H9 (cell line): ENCODE results near the gene CCDC3. TPM values are rescaled to one million over a fixed set of nuclear protein-coding genes. Genes with fewer than 3 reads are reported as not detected.

Source experiments
- DNase-seq: peaks from one replicate; pipeline ENCODE4 v3.0.0-alpha.2; 2017
- H2AFZ ChIP-seq: one replicate; pipeline ENCODE4 v1.6.1; 2013; ENCODE audit warnings: mild to moderate bottlenecking, low read length, control low read depth, moderate library complexity
- H2AK5ac ChIP-seq: 2 replicates; pipeline ENCODE4 v1.6.1; 2013; ENCODE audit warnings: low read length, control low read depth, mixed read lengths; ENCODE audit not compliant: insufficient read length
- H2BK120ac ChIP-seq: one replicate; pipeline ENCODE4 v1.6.1; 2013; ENCODE audit warnings: low read depth, mild to moderate bottlenecking, low read length, control low read depth, inconsistent platforms; ENCODE audit not compliant: poor library complexity, severe bottlenecking
- H2BK12ac ChIP-seq: 2 replicates; pipeline ENCODE4 v1.6.1; 2013; ENCODE audit warnings: low read length, control low read depth, mixed read lengths, low read depth; ENCODE audit not compliant: insufficient read length
- H2BK15ac ChIP-seq: 2 replicates; pipeline ENCODE4 v1.6.1; 2013; ENCODE audit warnings: low read depth, low read length, control low read depth
- H2BK20ac ChIP-seq: one replicate; pipeline ENCODE4 v1.6.1; 2013; ENCODE audit warnings: low read depth, mild to moderate bottlenecking, low read length, control low read depth, inconsistent platforms; ENCODE audit not compliant: poor library complexity, severe bottlenecking
- H2BK5ac ChIP-seq: 2 replicates; pipeline ENCODE4 v1.6.1; 2013; ENCODE audit warnings: low read length, control low read depth, mixed read lengths; ENCODE audit not compliant: insufficient read length
- H3K14ac ChIP-seq: 2 replicates; pipeline ENCODE4 v1.6.1; 2013; ENCODE audit warnings: low read length, control low read depth; ENCODE audit not compliant: insufficient read depth
- H3K18ac ChIP-seq: 2 replicates; pipeline ENCODE4 v1.6.1; 2013; ENCODE audit warnings: low read depth, mild to moderate bottlenecking, mixed read lengths, low read length, control low read depth; ENCODE audit not compliant: insufficient read length
- H3K23ac ChIP-seq: 2 replicates; pipeline ENCODE4 v1.6.1; 2013; ENCODE audit warnings: low read length, control low read depth, mixed read lengths, low read depth; ENCODE audit not compliant: insufficient read length
- H3K23me2 ChIP-seq: 2 replicates; pipeline ENCODE4 v1.6.1; 2013; ENCODE audit warnings: low read depth, mild to moderate bottlenecking, mixed read lengths, low read length, control low read depth; ENCODE audit not compliant: insufficient read length, poor library complexity, severe bottlenecking
- H3K27ac ChIP-seq: 2 replicates; pipeline ENCODE4 v1.5.1; 2013; ENCODE audit warnings: low read length, control low read depth, mixed read lengths, low read depth; ENCODE audit not compliant: insufficient read length
- H3K27me3 ChIP-seq: 2 replicates; pipeline ENCODE4 v1.6.1; 2013; ENCODE audit warnings: low read length, control low read depth, inconsistent platforms; ENCODE audit not compliant: insufficient read depth
- H3K4ac ChIP-seq: 2 replicates; pipeline ENCODE4 v1.6.1; 2013; ENCODE audit warnings: low read depth, mild to moderate bottlenecking, control low read depth, inconsistent platforms, low read length, moderate library complexity
- H3K4me1 ChIP-seq: 2 replicates; pipeline ENCODE4 v1.6.1; 2013; ENCODE audit warnings: low read length, control low read depth, inconsistent platforms; ENCODE audit not compliant: insufficient read depth
- H3K4me2 ChIP-seq: 2 replicates; pipeline ENCODE4 v1.6.1; 2013; ENCODE audit warnings: low read length, control low read depth, mixed read lengths; ENCODE audit not compliant: insufficient read length, insufficient read depth
- H3K56ac ChIP-seq: 2 replicates; pipeline ENCODE4 v1.6.1; 2013; ENCODE audit warnings: low read depth, mild to moderate bottlenecking, mixed read lengths, low read length, control low read depth; ENCODE audit not compliant: insufficient read length
- H3K79me1 ChIP-seq: 2 replicates; pipeline ENCODE4 v1.6.1; 2013; ENCODE audit warnings: low read depth, mild to moderate bottlenecking, moderate library complexity, low read length, control low read depth, inconsistent platforms; ENCODE audit not compliant: insufficient read depth, poor library complexity, severe bottlenecking
- H3K79me2 ChIP-seq: 2 replicates; pipeline ENCODE4 v1.6.1; 2013; ENCODE audit warnings: low read length, control low read depth, inconsistent platforms; ENCODE audit not compliant: insufficient read depth
- H3K9ac ChIP-seq: 2 replicates; pipeline ENCODE4 v1.6.1; 2013; ENCODE audit warnings: low read length, control low read depth, mixed read lengths; ENCODE audit not compliant: insufficient read length; ENCODE audit errors: extremely low read depth
- H3K9me3 ChIP-seq: one replicate; pipeline ENCODE4 v1.6.1; 2013; ENCODE audit warnings: low read depth, low read length, inconsistent platforms; ENCODE audit not compliant: control insufficient read depth
- H3T11ph ChIP-seq: one replicate; pipeline ENCODE4 v1.6.1; 2013; ENCODE audit warnings: mild to moderate bottlenecking, low read length, control low read depth, inconsistent platforms
- H4K20me1 ChIP-seq: one replicate; pipeline ENCODE4 v1.6.1; 2013; ENCODE audit not compliant: control insufficient read depth, insufficient read length, insufficient read depth
- H4K5ac ChIP-seq: 2 replicates; pipeline ENCODE4 v1.6.1; 2013; ENCODE audit warnings: low read depth, mild to moderate bottlenecking, mixed read lengths, low read length, control low read depth; ENCODE audit not compliant: insufficient read length
- H4K8ac ChIP-seq: replicated peaks from 2 replicates; pipeline ENCODE4 v1.6.1; 2013; ENCODE audit warnings: low read length, control low read depth, mixed read lengths, low read depth; ENCODE audit not compliant: insufficient read length
- H4K91ac ChIP-seq: 2 replicates; pipeline ENCODE4 v1.6.1; 2013; ENCODE audit warnings: low read depth, mild to moderate bottlenecking, moderate library complexity, mixed read lengths, low read length, control low read depth; ENCODE audit not compliant: insufficient read length
- H3K27ac Mint-ChIP-seq, 3 experiments: 2 replicates in 2 of 3; 3 replicates in 1 of 3; pipeline ENCODE4 v1.8.0; 2020 to 2021; ENCODE audit warnings: mixed read lengths in 3 of 3, mild to moderate bottlenecking in 1 of 3, moderate library complexity in 1 of 3
- H3K27me3 Mint-ChIP-seq: 2 replicates; pipeline ENCODE4 v1.8.0; 2021; ENCODE audit warnings: low read depth, mild to moderate bottlenecking, moderate library complexity, mixed read lengths
- H3K36me3 Mint-ChIP-seq, 3 experiments: 2 replicates in 2 of 3; 3 replicates in 1 of 3; pipeline ENCODE4 v1.8.0; 2020 to 2021; ENCODE audit warnings: low read depth in 3 of 3, mixed read lengths in 3 of 3; ENCODE audit not compliant: insufficient read depth in 1 of 3
- H3K4me1 Mint-ChIP-seq, 2 experiments: 2 replicates each; pipeline ENCODE4 v1.8.0; 2020; ENCODE audit warnings: mixed read lengths in 2 of 2
- H3K4me3 Mint-ChIP-seq, 2 experiments: 2 replicates in 1 of 2; 3 replicates in 1 of 2; pipeline ENCODE4 v1.8.0; 2020 to 2021; ENCODE audit warnings: mild to moderate bottlenecking in 2 of 2, mixed read lengths in 2 of 2, moderate library complexity in 1 of 2
- H3K9me3 Mint-ChIP-seq, 2 experiments: 2 replicates in 1 of 2; 3 replicates in 1 of 2; pipeline ENCODE4 v1.8.0; 2020; ENCODE audit warnings: mild to moderate bottlenecking in 2 of 2, mixed read lengths in 2 of 2, moderate library complexity in 1 of 2
- CTCF ChIP-seq: fragments of 200-600 bp; sonication (generic); conservative IDR thresholded peaks from 3 replicates; pipeline ENCODE4 v1.8.0; 2021; ENCODE audit warnings: antibody characterized with exemption, mild to moderate bottlenecking
- WGBS: extraction: QIAGEN DNeasy Blood & Tissue Kit; methylation state at CpG from one replicate; pipeline ENCODE4 v1.1.7; 2013; ENCODE audit warnings: missing lambda C conversion rate, low lambda C conversion rate, mixed read lengths; ENCODE audit not compliant: insufficient read length; ENCODE audit errors: extremely low coverage; 5-methylcytosine and 5-hydroxymethylcytosine counted together
- total RNA-seq: library from RNA; stranded (reverse); gene quantifications from 2 replicates; pipeline ENCODE4 v1.2.1, GENCODE V29; 2021

Gene CCDC3
- total RNA-seq, 1 experiment from 2014 or later, result 2.3 TPM

GRCh38 chr10:12888470-12888869, 113.0 kb downstream of the CCDC3 start:
- Histone ChIP-seq H3K4ac (no peak overlapping the region), H3K4me1 (no peaks in the 10 kb centered on the region), H3K23ac (no peak overlapping the region), H3K14ac (no peak overlapping the region), H3K18ac (no peak overlapping the region), H3K27me3 (no peaks in the 10 kb centered on the region), H2BK120ac (no peak overlapping the region), H3K9ac (no peak overlapping the region), H4K8ac (no peak overlapping the region), H3K27ac (no peak overlapping the region), H3K79me1 (no peaks in the 10 kb centered on the region), H4K20me1 (no peaks in the 10 kb centered on the region), H4K91ac (no peak overlapping the region), H2AFZ (no peak overlapping the region), H3K23me2 (no peaks in the 10 kb centered on the region), H3T11ph (no peak overlapping the region), H3K4me2 (no peak overlapping the region), H2BK5ac (no peak overlapping the region), H3K79me2 (no peaks in the 10 kb centered on the region), H4K5ac (no peak overlapping the region), H2BK15ac (no peak overlapping the region), H3K9me3 (no peaks in the 10 kb centered on the region), H3K56ac (no peak overlapping the region), H2BK20ac (no peak overlapping the region), H2AK5ac (no peak overlapping the region), H2BK12ac (no peak overlapping the region)
- Mint-ChIP-seq H3K36me3 (peaks cover 0 to 2% (median 0%) of the 10 kb centered on the region in 3 experiments; a peak in 1 of 7 replicates), H3K27me3 (no peaks in the 10 kb centered on the region; the same call in none of the 2 replicates), H3K27ac (no peak overlapping the region), H3K4me1 (peaks cover 11 to 12% of the 10 kb centered on the region in 2 experiments), H3K4me3 (no peak overlapping the region), H3K9me3 (peaks cover 6 to 15% of the 10 kb centered on the region in 2 experiments; a peak in 4 of 5 replicates)
- no CpG with 5 or more reads among the region's 2 CpGs for WGBS
- TF ChIP-seq CTCF, result no peak
- no peak for DNase-seq
